H1 (cell line): Measurements from ENCODE around the gene PDZD4. TPM values are rescaled to one million over a fixed set of nuclear protein-coding genes. Genes with fewer than 3 reads are reported as not detected.

Experiments
- CTCF ChIA-PET: fragments of 300-600 bp; sonication (Branson Sonifier 250); formaldehyde crosslinking; loops from one replicate; lab custom pipeline; 2021; ENCODE audit not compliant: partially characterized antibody; lab: Charles Lee
- POLR2A ChIA-PET: fragments of 300-600 bp; sonication (Branson Sonifier 250); formaldehyde crosslinking; loops from one replicate; lab custom pipeline; 2021; ENCODE audit warnings: inconsistent platforms; ENCODE audit not compliant: partially characterized antibody; lab: Charles Lee
- DNase-seq, 2 experiments: peaks; one replicate each; pipeline versions ENCODE4 v3.0.0 to v3.0.0-alpha.2; 2010 to 2022; ENCODE audit warnings: low spot score in 2 of 2, low read depth in 1 of 2, mixed read lengths in 1 of 2
- FAIRE-seq: peaks from 2 replicates; lab custom pipeline; 2011; peaks lifted over from hg19 to GRCh38; lab: Jason Lieb, UNC
- H2AFZ ChIP-seq: 2 replicates; pipeline ENCODE4 v1.8.1; 2012; ENCODE audit warnings: low read length, inconsistent platforms
- H2AK5ac ChIP-seq: 2 replicates; pipeline ENCODE4 v1.6.1; 2013; ENCODE audit warnings: low read depth, low read length
- H2BK120ac ChIP-seq: replicated peaks from 2 replicates; pipeline ENCODE3; 2013; ENCODE audit warnings: low read depth, low read length, inconsistent platforms
- H2BK12ac ChIP-seq: 2 replicates; pipeline ENCODE4 v1.6.1; 2013; ENCODE audit warnings: low read depth, low read length
- H2BK15ac ChIP-seq: 2 replicates; pipeline ENCODE4 v1.6.1; 2013; ENCODE audit warnings: low read length
- H2BK20ac ChIP-seq: 2 replicates; pipeline ENCODE4 v1.6.1; 2013; ENCODE audit warnings: low read length
- H2BK5ac ChIP-seq: 2 replicates; pipeline ENCODE4 v1.6.1; 2013; ENCODE audit warnings: low read depth, low read length
- H3K14ac ChIP-seq: 2 replicates; pipeline ENCODE4 v1.6.1; 2013; ENCODE audit warnings: inconsistent platforms; ENCODE audit not compliant: insufficient read length
- H3K18ac ChIP-seq: 2 replicates; pipeline ENCODE4 v1.6.1; 2013; ENCODE audit warnings: low read length; ENCODE audit errors: extremely low read depth
- H3K23ac ChIP-seq: 2 replicates; pipeline ENCODE4 v1.6.1; 2013; ENCODE audit warnings: inconsistent platforms; ENCODE audit not compliant: insufficient read length
- H3K23me2 ChIP-seq: 2 replicates; pipeline ENCODE4 v1.6.1; 2013; ENCODE audit warnings: low read depth, low read length
- H3K27ac ChIP-seq: 2 replicates; pipeline ENCODE4 v1.6.1; 2011; ENCODE audit warnings: low read depth, low read length, inconsistent platforms
- H3K27me3 ChIP-seq, 4 experiments: replicated peaks in 1 of 4; 1 replicate in 1 of 4; 2 replicates in 3 of 4; pipeline versions ENCODE4 v1.6.1 to v1.8.1; 2011 to 2013; ENCODE audit warnings: low read length in 3 of 4, mild to moderate bottlenecking in 3 of 4, inconsistent platforms in 2 of 4, mixed read lengths in 2 of 4, moderate library complexity in 1 of 4; ENCODE audit not compliant: control insufficient read depth in 3 of 4, insufficient read depth in 3 of 4; ENCODE audit errors: extremely low read depth in 1 of 4
- H3K36me3 ChIP-seq, 4 experiments: 2 replicates each; pipeline versions ENCODE4 v1.6.1 to v1.8.1; 2011 to 2013; ENCODE audit warnings: mild to moderate bottlenecking in 4 of 4, low read length in 3 of 4, moderate library complexity in 2 of 4, control low read depth in 1 of 4, inconsistent platforms in 1 of 4; ENCODE audit not compliant: insufficient read depth in 4 of 4, control insufficient read depth in 2 of 4
- H3K4ac ChIP-seq: replicated peaks from 2 replicates; pipeline ENCODE3; 2013; ENCODE audit warnings: low read length, low read depth, mixed read lengths, inconsistent platforms; ENCODE audit not compliant: insufficient read length
- H3K4me1 ChIP-seq, 4 experiments: replicated peaks in 1 of 4; 1 replicate in 1 of 4; 2 replicates in 3 of 4; pipeline versions ENCODE4 v1.6.1 to v1.8.1; 2011 to 2013; ENCODE audit warnings: low read length in 3 of 4, inconsistent platforms in 2 of 4, mixed read lengths in 1 of 4; ENCODE audit not compliant: insufficient read depth in 4 of 4, control insufficient read depth in 3 of 4
- H3K4me2 ChIP-seq, 2 experiments: 2 replicates each; pipeline versions ENCODE4 v1.6.1 to v1.8.1; 2011 to 2013; ENCODE audit warnings: low read depth in 2 of 2, low read length in 2 of 2, control low read depth in 1 of 2, inconsistent platforms in 1 of 2, mild to moderate bottlenecking in 1 of 2; ENCODE audit not compliant: insufficient read depth in 1 of 2
- H3K4me3 ChIP-seq, 4 experiments: fragments of 200-600, 300-600 bp in 1 of 4; sonication (generic), shearing (Covaris generic), sonication (Bioruptor Twin) in 1 of 4; 2 replicates each; pipeline versions ENCODE4 v1.5.1 to v1.8.1; 2011 to 2016; ENCODE audit warnings: low read length in 4 of 4, low read depth in 3 of 4, control low read depth in 2 of 4, inconsistent platforms in 2 of 4, mild to moderate bottlenecking in 2 of 4, mixed read lengths in 1 of 4, moderate library complexity in 1 of 4; ENCODE audit not compliant: insufficient read depth in 2 of 4; ENCODE audit errors: extremely low read depth in 1 of 4
- H3K56ac ChIP-seq: replicated peaks from 2 replicates; pipeline ENCODE3; 2013; ENCODE audit warnings: low read depth, mild to moderate bottlenecking, mixed read lengths, low read length, inconsistent platforms; ENCODE audit not compliant: insufficient read length
- H3K79me1 ChIP-seq: 2 replicates; pipeline ENCODE4 v1.6.1; 2013; ENCODE audit warnings: low read depth, low read length, control low read depth
- H3K79me2 ChIP-seq, 2 experiments: 2 replicates each; pipeline versions ENCODE4 v1.6.1 to v1.8.1; 2012 to 2013; ENCODE audit warnings: low read length in 2 of 2, mild to moderate bottlenecking in 2 of 2, inconsistent platforms in 1 of 2; ENCODE audit not compliant: insufficient read depth in 2 of 2, control insufficient read depth in 1 of 2
- H3K9ac ChIP-seq, 4 experiments: replicated peaks in 1 of 4; 1 replicate in 1 of 4; 2 replicates in 3 of 4; pipeline versions ENCODE4 v1.6.1 to v1.8.1; 2011 to 2013; ENCODE audit warnings: low read depth in 3 of 4, low read length in 3 of 4, control low read depth in 2 of 4, mild to moderate bottlenecking in 2 of 4, moderate library complexity in 2 of 4, inconsistent platforms in 1 of 4; ENCODE audit errors: extremely low read depth in 1 of 4
- H3K9me3 ChIP-seq, 2 experiments: 2 replicates each; pipeline versions ENCODE4 v1.6.1 to v1.8.1; 2012 to 2013; ENCODE audit warnings: mild to moderate bottlenecking in 2 of 2, moderate library complexity in 2 of 2, control low read depth in 1 of 2, inconsistent platforms in 1 of 2, low read depth in 1 of 2, low read length in 1 of 2, mixed read lengths in 1 of 2; ENCODE audit not compliant: insufficient read depth in 2 of 2
- H4K20me1 ChIP-seq, 2 experiments: replicated peaks in 1 of 2; 2 replicates each; pipeline versions ENCODE3 to v1.8.1; 2011 to 2013; ENCODE audit warnings: inconsistent platforms in 2 of 2, low read length in 2 of 2, mild to moderate bottlenecking in 1 of 2; ENCODE audit not compliant: insufficient read depth in 2 of 2, control insufficient read depth in 1 of 2
- H4K5ac ChIP-seq: 2 replicates; pipeline ENCODE4 v1.6.1; 2013; ENCODE audit warnings: low read length, low read depth, mixed read lengths, inconsistent platforms; ENCODE audit not compliant: insufficient read length
- H4K8ac ChIP-seq: 2 replicates; pipeline ENCODE4 v1.8.0; 2013; ENCODE audit warnings: mild to moderate bottlenecking, moderate library complexity, low read length, inconsistent platforms; ENCODE audit not compliant: insufficient read depth; ENCODE audit errors: extremely low read depth
- H4K91ac ChIP-seq: replicated peaks from 2 replicates; pipeline ENCODE3; 2013; ENCODE audit warnings: low read length, mixed read lengths, inconsistent platforms; ENCODE audit not compliant: insufficient read length
- BRCA1 ChIP-seq: IDR thresholded peaks from 2 replicates; pipeline ENCODE4 v1.6.1; 2012; ENCODE audit warnings: low read depth, low read length, improper control_type of control experiment
- CHD2 ChIP-seq: IDR thresholded peaks from 2 replicates; pipeline ENCODE4 v1.6.1; 2012; ENCODE audit warnings: low read length, improper control_type of control experiment
- KDM1A ChIP-seq: fragments of 200-600, 300-600 bp; sonication (generic); IDR thresholded peaks from 2 replicates; pipeline ENCODE4 v1.7.1; 2016; ENCODE audit warnings: mild to moderate bottlenecking, low read length, borderline replicate concordance
- PHF8 ChIP-seq: fragments of 200-600 bp; sonication (generic); conservative IDR thresholded peaks from 2 replicates; pipeline ENCODE4 v1.7.1; 2012; ENCODE audit warnings: low read depth, mild to moderate bottlenecking, inconsistent platforms, low read length, moderate library complexity
- POU5F1 ChIP-seq: IDR thresholded peaks from 2 replicates; pipeline ENCODE4 v1.6.1; 2011; ENCODE audit warnings: low read depth, mild to moderate bottlenecking, low read length, moderate library complexity
- SRF ChIP-seq: IDR thresholded peaks from 2 replicates; pipeline ENCODE4 v1.6.1; 2011; ENCODE audit warnings: mild to moderate bottlenecking, low read depth, low read length, moderate library complexity
- WGBS, 2 experiments: shearing (Covaris generic) in 1 of 2; methylation state at CpG; one replicate each; pipeline versions ENCODE4 v1.1.6 to v1.1.7; 2013 to 2015; ENCODE audit warnings: low lambda C conversion rate in 2 of 2, mixed read lengths in 2 of 2, inconsistent platforms in 1 of 2, low coverage in 1 of 2, missing lambda C conversion rate in 1 of 2; ENCODE audit not compliant: insufficient replicate concordance in 2 of 2, insufficient coverage in 1 of 2, insufficient read length in 1 of 2; ENCODE audit errors: extremely low coverage in 1 of 2, missing lambda C conversion rate in 1 of 2; 5-methylcytosine and 5-hydroxymethylcytosine counted together
- polyA plus RNA-seq, 7 experiments: library from polyadenylated mRNA; depleted of rRNA in 3 of 7; stranded (reverse) in 5 of 7; unstranded in 2 of 7; fragments of >200 nt in 5 of 7; fragments of 200-250 nt in 2 of 7; gene quantifications; 1 replicate in 5 of 7; 2 replicates in 1 of 7; 4 replicates in 1 of 7; pipeline versions ENCODE4 v1.2.1 to v1.2.3, GENCODE V29; 2011 to 2013; ENCODE audit warnings: missing spikeins in 2 of 7, mixed read lengths in 2 of 7
- total RNA-seq: library from RNA; stranded (reverse); fragmentation: NEBNext Ultra II Directional; extraction: Animal tissue kit (Norgen Biotek cat#: 25700); gene quantifications from 2 replicates; pipeline ENCODE4 v1.2.1, GENCODE V29; 2021

Gene PDZD4
- total and polyA plus RNA-seq, 2 of the 8 experiments (the other 6 are each of a cell fraction or from before 2014, with no cell fraction given): 45.8 to 169 TPM

DNA sequence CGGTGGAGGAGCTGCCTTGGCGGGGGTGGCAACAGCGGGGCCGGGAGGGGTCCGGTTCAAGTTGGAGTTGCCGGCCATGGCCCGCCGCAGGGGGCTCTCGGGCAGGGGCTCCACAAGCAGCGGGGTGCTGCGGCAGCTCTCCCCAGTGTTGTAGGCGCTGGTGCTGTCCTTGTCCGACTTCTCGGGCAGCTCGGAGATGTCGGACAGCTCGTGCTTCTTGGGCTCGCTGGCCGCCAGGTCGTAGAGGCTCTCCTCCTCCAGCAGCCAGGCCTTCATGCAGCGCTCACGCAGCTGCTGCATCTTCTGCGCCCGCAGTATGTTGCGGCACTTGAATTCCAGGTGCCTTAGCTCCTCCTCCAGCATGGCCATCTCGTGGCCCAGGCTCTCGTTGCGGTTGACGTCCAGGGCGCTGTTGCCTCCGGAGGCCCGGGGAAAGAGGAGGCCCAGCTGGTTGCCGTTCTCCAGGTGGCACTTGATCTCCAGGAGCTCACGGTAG lies 26.2 kb downstream of the PDZD4 start:
- 100% methylated on average over 4 of the region's 34 CpGs; no CpG with 5 or more reads in 1 of the 2 experiments for WGBS, 2 experiments
- H2BK12ac ChIP-seq: no peak overlapping the region
- no peak overlapping the region for H3K27ac ChIP-seq
- no peak overlapping the region for H3K4ac ChIP-seq
- H3K36me3 ChIP-seq: peaks cover 0 to 21% (median under 1%) of the 10 kb centered on the region in 4 experiments; a peak in 3 of 8 replicates
- peak overlapping the region; percentile 51; the same call in 1 of the 2 replicates for H4K8ac ChIP-seq
- H2AFZ ChIP-seq: no peak overlapping the region
- DNase-seq: no peak
- H3K23ac ChIP-seq: no peak overlapping the region
- H2AK5ac ChIP-seq: no peak overlapping the region
- H3K27me3 ChIP-seq: no peaks in the 10 kb centered on the region
- H3K4me3 ChIP-seq: no peak overlapping the region
- no peak overlapping the region for H2BK120ac ChIP-seq
- no peak overlapping the region for H2BK15ac ChIP-seq
- ChIA-PET POLR2A (interaction anchor here (0.6 to 5.4 kb wide), 7 partner anchors 9 to 205 kb away, joined by 3 to 22 read pairs (median 3); partner anchors contain the start of genes IDH3G and SSR4), CTCF (interaction anchor here (0.6 to 0.7 kb wide), 2 partner anchors 14 to 21 kb away, joined by 3 read pairs; no protein-coding TSS in a partner anchor)
- no peak overlapping the region for H3K9ac ChIP-seq
- H3K4me2 ChIP-seq: no peak overlapping the region
- H2BK5ac ChIP-seq: no peak overlapping the region
- TF ChIP-seq CHD2 (no peak), POU5F1 (no peak), PHF8 (no peak), BRCA1 (no peak), SRF (no peak), KDM1A (no peak)
- no peak overlapping the region for H3K14ac ChIP-seq
- H3K23me2 ChIP-seq: no peaks in the 10 kb centered on the region
- H3K79me2 ChIP-seq: peaks cover 0 to 20% of the 10 kb centered on the region in 2 experiments; a peak in 2 of 4 replicates
- peaks cover 2 to 17% of the 10 kb centered on the region in 2 experiments for H4K20me1 ChIP-seq
- no peak overlapping the region for H4K5ac ChIP-seq
- no peaks in the 10 kb centered on the region for H3K9me3 ChIP-seq
- no peak for FAIRE-seq
- H4K91ac ChIP-seq: no peak overlapping the region
- H3K18ac ChIP-seq: no peak overlapping the region
- H3K4me1 ChIP-seq: no peaks in the 10 kb centered on the region
- no peak overlapping the region for H2BK20ac ChIP-seq
- H3K79me1 ChIP-seq: peaks cover 3% of the 10 kb centered on the region
- H3K56ac ChIP-seq: no peak overlapping the region
